Esophagus (tissue), 2 donors: ENCODE measurements around the gene CCDC158. TPM values are rescaled to one million over a fixed set of nuclear protein-coding genes. Genes with fewer than 3 reads are reported as not detected.
"Not testable (repeated sequence)": the region's sequence is repeated elsewhere in the genome, so short reads cannot be mapped to it uniquely, and the experiment has no call there.

ENCODE experiments used
- H3K27ac ChIP-seq, 2 donors: one replicate each; pipeline ENCODE4 v1.5.1; 2013; ENCODE audit warnings: low read depth in 2 of 2, mild to moderate bottlenecking in 2 of 2, inconsistent platforms in 1 of 2, low read length in 1 of 2, moderate library complexity in 1 of 2
- H3K27me3 ChIP-seq, 2 donors: one replicate each; pipeline ENCODE4 v1.6.1; 2013; ENCODE audit warnings: low read length in 2 of 2, control low read depth in 1 of 2, mild to moderate bottlenecking in 1 of 2; ENCODE audit not compliant: insufficient read depth in 2 of 2, control insufficient read depth in 1 of 2
- H3K36me3 ChIP-seq, 2 donors: one replicate each; pipeline ENCODE4 v1.6.1; 2013; ENCODE audit warnings: low read length in 1 of 2; ENCODE audit not compliant: control insufficient read depth in 2 of 2, insufficient read depth in 2 of 2
- H3K4me1 ChIP-seq, 2 donors: one replicate each; pipeline ENCODE4 v1.6.1; 2013; ENCODE audit warnings: low read length in 1 of 2; ENCODE audit not compliant: control insufficient read depth in 2 of 2, insufficient read depth in 2 of 2
- H3K4me3 ChIP-seq, 2 donors: one replicate each; pipeline ENCODE4 v1.5.1; 2013; ENCODE audit warnings: low read length in 2 of 2, mild to moderate bottlenecking in 2 of 2, low read depth in 1 of 2, moderate library complexity in 1 of 2
- H3K9me3 ChIP-seq, 2 donors: one replicate each; pipeline ENCODE4 v1.6.1; 2013; ENCODE audit warnings: mild to moderate bottlenecking in 2 of 2, low read depth in 1 of 2, low read length in 1 of 2, moderate library complexity in 1 of 2; ENCODE audit not compliant: control insufficient read depth in 2 of 2, insufficient read depth in 1 of 2
- WGBS, 2 donors: extraction: QIAGEN DNeasy Blood & Tissue Kit; methylation state at CpG; one replicate each; pipeline ENCODE4 v1.1.7; 2013; 5-methylcytosine and 5-hydroxymethylcytosine counted together
- polyA plus RNA-seq, 2 donors: library from polyadenylated mRNA; stranded (reverse); fragments of 200-250 nt; gene quantifications; one replicate each; pipeline ENCODE4 v1.2.3, GENCODE V29; 2013
- donor health status: healthy with polysubstance abuse.
- donor health status: Bipolar disorder and iron deficiency.

The CCDC158 gene
- polyA plus RNA-seq, 2 donors = 0.01 to 0.02 TPM

DNA sequence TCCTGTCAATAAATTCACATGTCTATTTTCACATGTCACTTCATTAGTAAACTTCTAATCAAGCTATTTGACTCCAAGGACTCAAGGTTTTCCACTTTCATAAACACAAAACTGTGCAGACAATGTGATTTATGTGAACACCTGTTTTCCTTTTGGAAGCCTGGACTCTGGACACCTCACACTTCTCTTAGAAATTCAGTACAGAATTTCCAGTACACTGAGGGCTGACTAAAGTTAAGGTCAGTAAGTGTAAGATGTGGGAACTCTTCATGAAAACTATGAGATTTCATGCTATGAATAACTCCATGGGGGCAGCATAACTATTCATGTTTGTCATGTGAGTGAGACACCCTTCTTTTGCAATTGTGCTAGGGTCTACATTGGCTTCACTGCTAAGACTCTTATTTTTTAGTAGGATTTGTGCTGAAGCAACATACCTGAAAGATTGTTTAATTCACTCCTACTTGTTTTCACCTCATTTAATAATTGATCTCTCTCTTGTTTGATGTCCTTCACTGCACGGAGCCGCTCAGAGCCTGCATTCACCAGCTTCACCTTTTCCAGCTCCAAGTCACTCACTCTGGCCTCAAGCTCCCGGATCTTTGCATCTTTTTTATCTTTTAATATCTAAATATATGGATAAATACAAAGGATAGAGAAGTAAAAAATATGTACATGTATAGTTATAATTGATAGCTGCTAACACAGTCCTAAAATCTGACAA is 59.1 kb downstream of the CCDC158 start:
- Histone ChIP-seq H3K4me3 (no peak overlapping the region), H3K4me1 (no peaks in the 10 kb centered on the region), H3K27ac (no peak overlapping the region), H3K36me3 (no peaks in the 10 kb centered on the region), H3K27me3 (no peaks in the 10 kb centered on the region), H3K9me3 (peaks cover 3 to 5% of the 10 kb centered on the region in 2 donors)
- 66 to 85% methylated on average over 3 of the region's 3 CpGs for WGBS, 2 donors

DNA sequence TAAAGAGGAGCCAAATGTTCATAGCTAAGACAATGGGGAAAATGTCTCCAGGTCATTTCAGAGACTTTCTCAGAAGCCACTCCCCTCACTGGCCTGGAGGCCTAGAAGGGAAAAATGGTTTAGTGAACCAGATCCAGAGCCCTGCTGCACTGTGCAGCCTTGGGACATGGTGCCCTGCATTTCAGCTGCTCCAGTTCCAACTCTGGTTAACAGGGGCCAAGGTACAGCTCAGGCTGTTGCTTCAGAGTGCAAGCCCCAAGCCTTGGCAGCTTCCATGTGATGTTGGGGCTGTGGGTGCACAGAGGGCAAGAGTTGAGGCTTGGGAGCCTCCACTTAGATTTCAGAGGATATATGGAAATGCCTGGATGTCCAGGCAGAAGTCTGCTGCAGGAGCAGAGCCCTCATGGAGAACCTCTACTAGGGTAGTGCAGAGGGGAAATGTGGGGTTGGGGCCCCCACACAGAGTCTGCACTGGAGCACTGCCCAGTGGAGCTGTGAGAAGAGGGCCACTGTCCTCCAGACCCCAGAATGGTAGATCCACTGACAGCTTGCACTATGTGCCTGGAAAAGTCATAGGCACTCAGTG is 61.0 kb downstream of the CCDC158 start:
- H3K4me3 ChIP-seq, H3K9me3 ChIP-seq, H3K27ac ChIP-seq, H3K36me3 ChIP-seq, H3K27me3 ChIP-seq, H3K4me1 ChIP-seq: not testable (repeated sequence)

DNA sequence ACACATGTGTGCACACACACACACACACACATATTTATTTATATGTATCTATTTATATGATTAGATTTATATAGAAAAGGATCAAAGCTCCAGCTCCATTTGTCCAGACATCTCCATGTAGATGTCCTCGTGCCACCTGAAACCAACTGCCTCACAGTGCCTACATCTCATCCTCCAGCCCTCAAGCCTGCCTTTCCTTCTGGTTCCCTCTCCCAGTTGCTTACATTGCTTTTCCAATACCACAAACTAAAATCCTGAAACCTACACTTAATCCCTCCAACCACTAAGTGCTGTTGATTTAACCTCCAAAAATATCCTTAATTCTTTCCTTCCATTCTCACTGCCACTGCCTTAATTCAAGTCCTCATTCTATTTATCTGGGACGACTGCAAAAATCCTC is 63.0 kb downstream of the CCDC158 start:
- Histone ChIP-seq H3K4me3 (no peak overlapping the region), H3K9me3 (peaks cover 3 to 5% of the 10 kb centered on the region in 2 donors), H3K27ac (no peak overlapping the region), H3K4me1 (no peaks in the 10 kb centered on the region), H3K27me3 (no peaks in the 10 kb centered on the region), H3K36me3 (no peaks in the 10 kb centered on the region)
- 77 to 85% methylated on average over 2 of the region's 2 CpGs for WGBS, 2 donors

DNA sequence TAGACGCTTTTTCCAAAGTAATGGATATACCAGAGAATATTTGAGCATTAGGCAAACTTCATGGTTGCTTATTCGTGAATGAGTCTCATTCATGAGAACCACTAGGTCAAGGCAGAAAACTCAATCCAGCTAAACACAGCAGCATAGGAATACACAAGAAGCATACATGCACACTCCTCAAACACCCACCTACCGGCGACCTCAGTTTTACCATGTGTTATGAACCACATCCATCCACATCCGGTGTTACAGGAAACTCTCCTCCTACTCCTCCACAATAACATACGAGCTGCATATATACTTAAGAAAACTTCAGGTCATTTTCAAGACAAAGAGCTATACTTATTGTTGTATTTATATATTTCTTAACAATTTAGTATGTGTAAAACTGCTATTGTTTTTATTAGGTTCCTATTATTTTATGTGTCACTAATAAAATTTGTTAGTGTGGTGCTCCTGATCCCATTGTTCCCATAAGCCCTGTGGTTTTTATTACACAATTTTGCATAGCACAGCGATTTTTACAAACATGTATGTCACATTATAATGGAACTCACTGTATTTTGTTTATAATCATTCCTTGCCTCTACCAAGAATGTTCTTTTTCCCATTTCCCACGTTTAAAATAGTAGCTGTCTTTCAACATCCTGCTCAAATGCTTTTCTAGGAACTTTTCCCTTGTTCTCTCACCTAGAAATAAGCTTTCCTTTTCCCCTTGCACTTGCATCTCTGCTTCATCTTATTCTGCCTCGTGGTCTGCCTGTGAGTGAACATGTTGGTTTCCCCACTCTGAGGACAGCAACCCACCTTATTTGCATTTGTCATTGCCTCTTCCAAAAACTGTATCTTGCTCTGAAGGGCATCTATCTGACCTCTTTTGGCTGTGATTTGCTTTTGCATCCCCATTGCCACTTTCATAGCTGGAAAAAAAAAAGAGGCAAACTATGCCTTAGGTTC is 66.1 kb downstream of the CCDC158 start:
- Histone ChIP-seq H3K9me3 (peaks cover under 1% of the 10 kb centered on the region in 2 donors), H3K27me3 (no peaks in the 10 kb centered on the region), H3K4me1 (no peaks in the 10 kb centered on the region), H3K4me3 (no peak overlapping the region), H3K36me3 (no peaks in the 10 kb centered on the region), H3K27ac (no peak overlapping the region)
- 63 to 68% methylated on average over 9 of the region's 9 CpGs for WGBS, 2 donors

DNA sequence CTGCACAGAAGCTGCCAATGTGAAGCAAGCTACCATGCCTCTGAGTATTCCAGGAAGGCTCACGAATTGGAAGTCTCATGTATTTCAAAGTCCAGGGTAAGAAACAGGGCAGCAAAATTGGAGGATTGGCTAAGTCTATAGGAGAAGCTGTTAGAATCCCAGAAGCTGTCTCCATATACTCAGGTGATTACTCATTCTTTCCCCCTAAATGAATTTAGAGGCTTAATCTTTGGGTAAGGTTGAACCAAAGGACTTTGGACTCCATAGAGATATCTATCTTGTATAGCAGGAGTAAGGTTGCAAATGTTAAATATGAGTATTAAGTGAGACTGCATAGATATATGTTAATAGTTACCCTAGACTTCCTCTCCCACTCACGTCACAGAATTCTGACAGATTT is 78.1 kb downstream of the CCDC158 start:
- Histone ChIP-seq H3K27me3 (no peaks in the 10 kb centered on the region), H3K4me3 (no peak overlapping the region), H3K36me3 (no peaks in the 10 kb centered on the region), H3K4me1 (no peaks in the 10 kb centered on the region), H3K27ac (no peak overlapping the region), H3K9me3 (no peaks in the 10 kb centered on the region)
- WGBS, 2 donors = 60 to 72% methylated on average over 2 of the region's 2 CpGs

DNA sequence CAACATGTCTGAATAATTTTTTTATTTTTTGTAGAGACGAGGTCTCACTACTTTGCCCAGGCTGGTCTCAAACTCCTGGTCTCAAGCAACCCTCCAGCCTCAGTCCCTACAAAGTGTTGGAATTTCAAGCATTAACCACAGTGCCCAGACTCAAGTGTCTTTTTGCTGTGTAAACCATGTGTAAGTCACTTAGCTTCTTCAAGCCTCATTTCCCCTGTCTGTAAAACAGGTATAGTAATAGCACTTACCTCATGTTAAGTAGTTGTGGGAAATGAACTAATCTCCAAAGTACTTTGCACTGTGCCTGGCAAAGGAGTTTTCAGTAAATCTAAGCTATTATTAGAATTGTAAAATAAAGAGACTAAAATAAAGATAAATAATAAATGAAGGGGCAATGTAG is 78.8 kb downstream of the CCDC158 start:
- H3K4me1 ChIP-seq = no peaks in the 10 kb centered on the region
- no peaks in the 10 kb centered on the region for H3K9me3 ChIP-seq
- 91 to 96% methylated on average over 1 of the region's 1 CpG for WGBS, 2 donors
- H3K27ac ChIP-seq = no peak overlapping the region
- no peaks in the 10 kb centered on the region for H3K27me3 ChIP-seq
- H3K4me3 ChIP-seq = no peak overlapping the region
- H3K36me3 ChIP-seq = no peaks in the 10 kb centered on the region

DNA sequence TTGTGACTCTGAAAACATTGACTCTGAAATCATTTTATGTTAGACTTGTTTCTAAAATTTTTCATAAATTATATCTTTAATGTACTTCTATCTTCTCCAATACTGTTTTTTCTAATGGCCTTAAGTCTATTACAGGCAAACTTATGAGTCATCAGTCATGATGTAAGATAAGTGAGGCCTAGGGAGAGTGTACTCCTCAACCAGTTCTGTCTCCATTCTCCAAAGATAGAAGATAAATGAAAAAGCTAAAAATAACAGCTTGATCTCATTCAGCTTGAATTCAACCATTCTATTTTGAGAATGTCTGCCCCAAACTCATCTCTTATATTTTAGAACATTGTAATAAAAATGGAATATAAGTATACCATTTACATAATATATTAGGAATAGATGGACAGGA is 79.9 kb downstream of the CCDC158 start:
- Histone ChIP-seq H3K4me3 (no peak overlapping the region), H3K27me3 (no peaks in the 10 kb centered on the region)

DNA sequence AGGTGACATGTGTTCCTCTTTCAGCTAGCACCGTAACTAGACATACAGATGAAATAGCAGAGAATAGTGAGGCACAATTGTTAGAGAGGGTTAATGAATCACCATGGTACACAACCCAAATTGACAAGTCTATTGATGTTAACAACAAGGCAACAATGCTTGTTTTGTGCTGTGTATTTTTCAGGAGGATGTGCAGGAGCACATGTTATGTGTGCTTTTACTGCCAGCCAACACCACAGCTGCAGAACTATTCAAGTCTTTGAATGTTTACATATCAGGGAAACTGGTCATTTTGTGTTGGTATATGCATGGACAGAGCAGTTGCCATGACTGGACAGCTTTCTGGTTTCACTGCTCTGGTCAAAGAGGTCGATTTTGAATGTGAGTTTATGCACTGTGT is 81.6 kb downstream of the CCDC158 start:
- H3K27ac ChIP-seq = no peak overlapping the region
- no peaks in the 10 kb centered on the region for H3K36me3 ChIP-seq
- no peak overlapping the region for H3K4me3 ChIP-seq
- H3K27me3 ChIP-seq = no peaks in the 10 kb centered on the region
- 59% methylated on average over 2 of the region's 2 CpGs for WGBS, 2 donors
- no peaks in the 10 kb centered on the region for H3K9me3 ChIP-seq
- H3K4me1 ChIP-seq = no peaks in the 10 kb centered on the region

More for the DNA sequence above, 79.9 kb downstream of the CCDC158 start:
- Histone ChIP-seq H3K9me3 (no peaks in the 10 kb centered on the region), H3K36me3 (no peaks in the 10 kb centered on the region), H3K4me1 (no peaks in the 10 kb centered on the region), H3K27ac (no peak overlapping the region)

DNA sequence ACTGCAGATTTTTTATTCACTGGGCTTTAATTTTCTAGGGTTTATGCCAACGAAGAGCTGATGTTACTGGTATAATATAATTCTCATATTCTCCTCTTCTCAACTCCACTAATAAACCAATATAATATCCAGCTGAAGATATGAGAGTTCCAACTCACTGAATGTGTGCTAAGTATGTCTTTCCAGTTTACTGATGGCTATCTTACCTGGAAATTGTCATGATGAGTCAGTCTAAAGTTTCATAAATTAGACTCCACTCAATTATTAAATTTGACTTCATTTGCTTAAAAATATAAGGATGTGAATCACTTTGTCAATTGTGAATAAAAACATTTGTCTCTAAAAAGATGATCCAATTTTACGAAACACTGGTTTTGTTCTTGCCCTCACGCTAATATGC is 86.1 kb downstream of the CCDC158 start:
- Histone ChIP-seq H3K9me3 (no peaks in the 10 kb centered on the region), H3K36me3 (no peaks in the 10 kb centered on the region), H3K4me1 (no peaks in the 10 kb centered on the region), H3K27me3 (no peaks in the 10 kb centered on the region), H3K27ac (no peak overlapping the region), H3K4me3 (no peak overlapping the region)
- 73 to 78% methylated on average over 3 of the region's 3 CpGs for WGBS, 2 donors
